ENCODE results near the gene BANF2.

Gene BANF2

GRCh38 chr20:17698384-17698783 is 1.4 kb upstream of the BANF2 start:
- Histone ChIP-seq H3K4me1 (ENCODE audit: insufficient read depth, poor library complexity, severe bottlenecking) (no peaks in the 10 kb centered on the region), H3K9me3 (ENCODE audit: severe bottlenecking) (no peaks in the 10 kb centered on the region), H3K27me3 (ENCODE audit: insufficient read depth, poor library complexity, severe bottlenecking) (no peaks in the 10 kb centered on the region), H3K27ac (ENCODE audit: poor library complexity, severe bottlenecking) (no peak overlapping the region), H3K36me3 (ENCODE audit: low read depth) (no peaks in the 10 kb centered on the region), H3K4me3 (ENCODE audit: severe bottlenecking) (no peak overlapping the region)
- no peak for ATAC-seq (ENCODE audit: low read depth)
- DNase-seq (ENCODE audit: low spot score), result no peak
- no peak for TF ChIP-seq CTCF (IDR thresholded peaks at IDR 0.05; ENCODE audit: poor library complexity, severe bottlenecking)

- no peak for TF ChIP-seq CTCF (IDR thresholded peaks at IDR 0.05; ENCODE audit: poor library complexity, severe bottlenecking)
Measured at GRCh38 chr20:17700637-17701036, 871 bp downstream of the BANF2 start.

GRCh38 chr20:17701826-17702225 is 2.1 kb downstream of the BANF2 start:
- no peak for ATAC-seq (ENCODE audit: low read depth)
- no peak overlapping the region for H3K4me3 ChIP-seq (ENCODE audit: severe bottlenecking)
- H3K4me1 ChIP-seq (ENCODE audit: insufficient read depth, poor library complexity, severe bottlenecking), result no peaks in the 10 kb centered on the region
- H3K27ac ChIP-seq (ENCODE audit: poor library complexity, severe bottlenecking), result no peak overlapping the region
- H3K9me3 ChIP-seq (ENCODE audit: severe bottlenecking), result no peaks in the 10 kb centered on the region
- no peaks in the 10 kb centered on the region for H3K36me3 ChIP-seq (ENCODE audit: low read depth)
- H3K27me3 ChIP-seq (ENCODE audit: insufficient read depth, poor library complexity, severe bottlenecking), result no peaks in the 10 kb centered on the region
- no peak for DNase-seq (ENCODE audit: low spot score)
- no peak for TF ChIP-seq CTCF (IDR thresholded peaks at IDR 0.05; ENCODE audit: poor library complexity, severe bottlenecking)

More at GRCh38 chr20:17700637-17701036, 871 bp downstream of the BANF2 start:
- DNase-seq (ENCODE audit: low spot score) (no peak), ATAC-seq (ENCODE audit: low read depth) (no peak)
- Histone ChIP-seq H3K9me3 (ENCODE audit: severe bottlenecking) (no peaks in the 10 kb centered on the region), H3K27me3 (ENCODE audit: insufficient read depth, poor library complexity, severe bottlenecking) (no peaks in the 10 kb centered on the region), H3K4me3 (ENCODE audit: severe bottlenecking) (no peak overlapping the region), H3K36me3 (ENCODE audit: low read depth) (no peaks in the 10 kb centered on the region), H3K4me1 (ENCODE audit: insufficient read depth, poor library complexity, severe bottlenecking) (no peaks in the 10 kb centered on the region), H3K27ac (ENCODE audit: poor library complexity, severe bottlenecking) (no peak overlapping the region)

- Histone ChIP-seq H3K4me1 (ENCODE audit: insufficient read depth, poor library complexity, severe bottlenecking) (no peaks in the 10 kb centered on the region), H3K27me3 (ENCODE audit: insufficient read depth, poor library complexity, severe bottlenecking) (no peaks in the 10 kb centered on the region), H3K4me3 (ENCODE audit: severe bottlenecking) (no peak overlapping the region), H3K36me3 (ENCODE audit: low read depth) (no peaks in the 10 kb centered on the region), H3K9me3 (ENCODE audit: severe bottlenecking) (no peaks in the 10 kb centered on the region), H3K27ac (ENCODE audit: poor library complexity, severe bottlenecking) (no peak overlapping the region)
- no peak for ATAC-seq (ENCODE audit: low read depth)
- no peak for TF ChIP-seq CTCF (IDR thresholded peaks at IDR 0.05; ENCODE audit: poor library complexity, severe bottlenecking)
- no peak for DNase-seq (ENCODE audit: low spot score)
Measured at GRCh38 chr20:17704589-17705317, 5.0 kb downstream of the BANF2 start.

- DNase-seq (ENCODE audit: low spot score), result no peak
- Histone ChIP-seq H3K4me3 (ENCODE audit: severe bottlenecking) (no peak overlapping the region), H3K27ac (ENCODE audit: poor library complexity, severe bottlenecking) (no peak overlapping the region), H3K9me3 (ENCODE audit: severe bottlenecking) (no peaks in the 10 kb centered on the region), H3K36me3 (ENCODE audit: low read depth) (no peaks in the 10 kb centered on the region), H3K4me1 (ENCODE audit: insufficient read depth, poor library complexity, severe bottlenecking) (no peaks in the 10 kb centered on the region), H3K27me3 (ENCODE audit: insufficient read depth, poor library complexity, severe bottlenecking) (no peaks in the 10 kb centered on the region)
- TF ChIP-seq CTCF (IDR thresholded peaks at IDR 0.05; ENCODE audit: poor library complexity, severe bottlenecking), result no peak
- no peak for ATAC-seq (ENCODE audit: low read depth)
Measured at GRCh38 chr20:17705916-17706315, 6.2 kb downstream of the BANF2 start.

Data from RWPE2 (cell line).